ENCODE data around the gene GMPPB. TPM values are rescaled to one million over a fixed set of nuclear protein-coding genes. Genes with fewer than 3 reads are reported as not detected.

GMPPB gene
- total and polyA plus RNA-seq, 8 donors: 11.0 to 69.5 (median 13.7) TPM

DNA sequence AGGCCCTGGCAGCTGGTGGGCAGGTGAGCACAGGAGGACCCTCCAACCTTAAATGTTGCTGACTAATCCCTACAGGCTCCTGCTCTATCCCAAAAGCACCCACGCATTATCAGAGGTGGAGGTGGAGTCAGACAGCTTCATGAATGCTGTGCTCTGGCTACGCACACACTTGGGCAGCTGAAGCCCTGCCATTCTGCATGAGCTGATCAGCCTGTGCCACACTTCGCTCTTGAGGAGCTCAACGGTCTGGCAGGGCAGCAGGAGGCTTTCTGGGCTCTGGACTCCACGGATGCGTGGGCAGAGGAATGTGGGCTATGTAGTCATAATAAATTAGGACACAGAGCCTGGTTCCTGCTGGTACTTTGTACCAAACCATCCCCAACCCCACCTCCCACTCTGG lies 40.6 kb downstream of the GMPPB start:
- no peak overlapping the region for H3K27ac ChIP-seq
- peaks cover 0 to 70% of the 10 kb centered on the region in 2 donors for H3K36me3 ChIP-seq
- no peak for DNase-seq
- no peak overlapping the region for H3K4me3 ChIP-seq
- H3K4me1 ChIP-seq: peaks cover 0 to 9% of the 10 kb centered on the region in 2 donors
- peaks cover 0 to 23% of the 10 kb centered on the region in 2 donors for H3K27me3 ChIP-seq
- no peak for ATAC-seq
- no peaks in the 10 kb centered on the region for H3K9me3 ChIP-seq
- TF ChIP-seq, protein P1, sequence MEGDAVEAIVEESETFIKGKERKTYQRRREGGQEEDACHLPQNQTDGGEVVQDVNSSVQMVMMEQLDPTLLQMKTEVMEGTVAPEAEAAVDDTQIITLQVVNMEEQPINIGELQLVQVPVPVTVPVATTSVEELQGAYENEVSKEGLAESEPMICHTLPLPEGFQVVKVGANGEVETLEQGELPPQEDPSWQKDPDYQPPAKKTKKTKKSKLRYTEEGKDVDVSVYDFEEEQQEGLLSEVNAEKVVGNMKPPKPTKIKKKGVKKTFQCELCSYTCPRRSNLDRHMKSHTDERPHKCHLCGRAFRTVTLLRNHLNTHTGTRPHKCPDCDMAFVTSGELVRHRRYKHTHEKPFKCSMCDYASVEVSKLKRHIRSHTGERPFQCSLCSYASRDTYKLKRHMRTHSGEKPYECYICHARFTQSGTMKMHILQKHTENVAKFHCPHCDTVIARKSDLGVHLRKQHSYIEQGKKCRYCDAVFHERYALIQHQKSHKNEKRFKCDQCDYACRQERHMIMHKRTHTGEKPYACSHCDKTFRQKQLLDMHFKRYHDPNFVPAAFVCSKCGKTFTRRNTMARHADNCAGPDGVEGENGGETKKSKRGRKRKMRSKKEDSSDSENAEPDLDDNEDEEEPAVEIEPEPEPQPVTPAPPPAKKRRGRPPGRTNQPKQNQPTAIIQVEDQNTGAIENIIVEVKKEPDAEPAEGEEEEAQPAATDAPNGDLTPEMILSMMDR (IDR thresholded peaks at IDR 0.05): no peak
- intact Hi-C loops (cut with DNase I): no loop called here

DNA sequence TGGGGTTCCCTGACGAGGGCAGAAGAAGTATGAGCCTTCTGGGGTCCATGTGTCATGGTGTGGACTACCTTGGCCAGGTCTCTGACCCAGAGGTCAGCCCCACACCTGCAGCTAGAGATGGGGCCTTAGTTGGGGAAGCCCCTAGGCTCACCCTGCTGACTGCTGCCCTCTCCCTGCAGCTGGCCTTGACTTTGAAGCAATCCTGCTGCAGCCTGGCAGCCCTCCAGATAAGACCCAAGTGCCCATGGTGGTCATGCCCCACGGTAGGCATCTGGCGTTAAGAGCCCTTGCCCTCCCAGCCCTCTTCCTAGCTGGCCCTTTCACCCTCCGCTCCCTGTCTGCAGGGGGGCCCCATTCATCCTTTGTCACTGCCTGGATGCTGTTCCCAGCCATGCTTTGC lies 42.2 kb downstream of the GMPPB start:
- ATAC-seq (no peak), DNase-seq (no peak)
- Histone ChIP-seq H3K4me3 (no peak overlapping the region), H3K9me3 (no peaks in the 10 kb centered on the region), H3K27ac (no peak overlapping the region), H3K36me3 (peaks cover 0 to 86% of the 10 kb centered on the region in 2 donors), H3K4me1 (peaks cover 0 to 9% of the 10 kb centered on the region in 2 donors), H3K27me3 (peaks cover 0 to 13% of the 10 kb centered on the region in 2 donors)
- intact Hi-C loops (cut with DNase I): no loop called here
- TF ChIP-seq, protein P1 (IDR thresholded peaks at IDR 0.05): no peak

DNA sequence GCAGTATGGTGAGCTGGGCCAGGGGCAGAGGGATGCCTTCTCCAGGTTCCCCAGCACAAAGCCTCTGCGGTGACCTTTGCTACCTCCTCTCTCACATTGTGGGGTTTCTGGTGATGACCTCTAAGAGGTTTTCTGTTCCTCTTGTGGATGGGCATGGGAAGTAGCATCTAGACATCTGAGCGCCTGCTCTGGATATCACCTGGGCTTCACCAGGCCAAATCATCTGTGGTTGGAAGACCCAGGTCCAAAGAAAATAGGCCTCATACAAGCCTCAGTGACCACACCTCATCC lies 42.6 kb downstream of the GMPPB start:
- DNase-seq: no peak
- Histone ChIP-seq H3K36me3 (peaks cover 0 to 90% of the 10 kb centered on the region in 2 donors), H3K4me1 (peaks cover 0 to 9% of the 10 kb centered on the region in 2 donors), H3K4me3 (no peak overlapping the region), H3K9me3 (no peaks in the 10 kb centered on the region), H3K27ac (no peak overlapping the region), H3K27me3 (peaks cover 0 to 9% of the 10 kb centered on the region in 2 donors)
- no peak for ATAC-seq
- TF ChIP-seq, protein P1 (IDR thresholded peaks at IDR 0.05): no peak
- intact Hi-C loops (cut with DNase I): no loop called here

DNA sequence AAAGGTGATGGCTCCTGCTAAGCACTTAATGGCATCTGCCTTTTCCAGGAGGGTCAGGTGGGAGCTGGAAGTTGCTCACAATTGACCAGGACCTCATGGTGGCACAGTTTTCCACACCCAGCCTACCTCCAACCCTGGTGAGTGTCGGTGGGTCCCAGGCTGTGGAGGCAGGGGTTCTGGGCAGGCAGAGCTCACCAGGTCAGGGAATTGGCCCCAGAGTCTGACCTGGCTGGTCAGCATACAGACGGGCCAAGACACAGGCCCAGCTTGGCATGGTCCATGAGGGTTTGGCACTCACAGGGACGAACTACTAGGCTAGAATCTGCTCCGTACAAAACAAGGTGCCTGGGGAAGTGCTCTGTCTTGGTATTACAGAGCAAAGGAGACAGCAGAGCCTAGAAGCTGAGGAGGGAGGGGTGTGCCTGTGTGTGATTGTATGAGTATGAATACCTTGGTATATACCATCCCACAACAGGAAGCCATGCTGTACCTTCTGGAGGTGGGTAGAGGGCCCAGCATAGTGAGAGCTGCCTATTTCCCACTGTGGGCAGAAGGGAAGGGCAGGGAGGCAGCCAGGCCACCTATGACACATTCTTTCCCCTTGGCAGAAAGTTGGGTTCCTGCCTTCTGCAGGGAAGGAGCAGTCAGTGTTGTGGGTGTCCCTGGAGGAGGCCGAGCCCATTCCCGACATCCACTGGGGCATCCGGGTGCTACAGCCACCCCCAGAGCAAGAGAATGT lies 43.1 kb downstream of the GMPPB start:
- Histone ChIP-seq H3K27me3 (peaks cover 0 to 4% of the 10 kb centered on the region in 2 donors), H3K4me1 (peaks cover 0 to 10% of the 10 kb centered on the region in 2 donors), H3K9me3 (no peaks in the 10 kb centered on the region), H3K27ac (no peak overlapping the region), H3K36me3 (peaks cover 0 to 95% of the 10 kb centered on the region in 2 donors), H3K4me3 (no peak overlapping the region)
- TF ChIP-seq, protein P1 (IDR thresholded peaks at IDR 0.05): no peak
- ATAC-seq (no peak), DNase-seq (no peak)
- intact Hi-C loops (cut with DNase I): no loop called here

DNA sequence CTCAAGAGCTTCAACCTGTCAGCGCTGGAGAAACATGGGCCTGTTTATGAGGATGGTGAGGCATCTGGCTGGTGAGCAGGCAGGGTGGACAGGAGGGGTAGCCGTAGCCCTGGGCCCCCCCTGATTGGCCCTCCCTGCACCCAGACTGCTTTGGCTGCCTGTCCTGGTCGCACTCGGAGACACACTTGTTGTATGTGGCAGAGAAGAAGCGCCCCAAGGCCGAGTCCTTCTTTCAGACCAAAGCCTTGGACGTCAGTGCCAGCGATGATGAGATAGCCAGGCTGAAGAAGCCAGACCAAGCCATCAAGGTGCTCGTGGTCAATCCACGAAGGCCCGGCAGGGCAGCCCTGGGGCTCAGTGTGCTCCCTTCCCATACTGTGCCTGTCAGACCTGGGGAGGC lies 47.8 kb downstream of the GMPPB start:
- TF ChIP-seq, protein P1 (IDR thresholded peaks at IDR 0.05): no peak
- Histone ChIP-seq H3K4me3 (no peak overlapping the region), H3K27ac (no peak overlapping the region), H3K4me1 (peaks cover 7 to 32% of the 10 kb centered on the region in 2 donors), H3K9me3 (no peaks in the 10 kb centered on the region), H3K27me3 (no peaks in the 10 kb centered on the region), H3K36me3 (peaks cover 0 to 54% of the 10 kb centered on the region in 2 donors)
- intact Hi-C loops (cut with DNase I): no loop called here
- DNase-seq (peak in 1 of 4 donors; percentile 51), ATAC-seq (no peak)

Measured in left lung (tissue), 10 donors.